Mesenteric fat pad (tissue), 1 donor: ENCODE measurements around the gene TLL1. TPM values are rescaled to one million over a fixed set of nuclear protein-coding genes. Genes with fewer than 3 reads are reported as not detected.

Experiments used
- DNase-seq: peaks from one replicate; pipeline ENCODE4 v3.0.0-alpha.2; 2020; ENCODE audit warnings: low spot score
- total RNA-seq: library from RNA; stranded (reverse); fragmentation: NEBNext Ultra II Directional; extraction: Animal tissue kit (Norgen Biotek cat#: 25700); gene quantifications from one replicate; pipeline ENCODE4 v1.2.1, GENCODE V29; 2021
- donor health status: DM: yes; HTN: yes; CAD: no.

The TLL1 gene
- total RNA-seq, 1 donor from 2014 or later = 7.2 TPM

- DNase-seq = no peak
Observed at GRCh38 chr4:166045457-166045856, 172.4 kb downstream of the TLL1 start.

- no peak for DNase-seq
Observed at GRCh38 chr4:166049036-166049435, 176.0 kb downstream of the TLL1 start.

- no peak for DNase-seq
Observed at GRCh38 chr4:166064721-166065120, 191.7 kb downstream of the TLL1 start.

DNA sequence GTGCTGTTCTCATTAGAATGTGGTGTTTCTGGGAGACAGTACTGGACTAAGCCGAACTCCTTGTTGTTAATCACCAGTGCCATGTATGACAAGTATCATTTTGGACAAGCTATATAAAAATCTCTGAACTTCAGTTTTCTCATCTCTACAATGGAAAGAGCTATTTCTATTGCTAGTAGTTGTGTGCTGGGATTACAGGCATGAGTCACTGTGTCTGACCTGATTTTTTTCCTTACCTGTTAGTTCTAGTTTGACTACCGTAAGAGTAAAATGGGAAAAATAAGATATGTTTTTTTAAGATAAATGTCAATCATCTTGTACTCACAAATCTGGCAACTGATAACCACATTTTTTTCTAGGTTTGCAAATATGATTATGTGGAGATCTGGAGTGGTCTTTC is 192.3 kb downstream of the TLL1 start:
- DNase-seq = no peak

DNA sequence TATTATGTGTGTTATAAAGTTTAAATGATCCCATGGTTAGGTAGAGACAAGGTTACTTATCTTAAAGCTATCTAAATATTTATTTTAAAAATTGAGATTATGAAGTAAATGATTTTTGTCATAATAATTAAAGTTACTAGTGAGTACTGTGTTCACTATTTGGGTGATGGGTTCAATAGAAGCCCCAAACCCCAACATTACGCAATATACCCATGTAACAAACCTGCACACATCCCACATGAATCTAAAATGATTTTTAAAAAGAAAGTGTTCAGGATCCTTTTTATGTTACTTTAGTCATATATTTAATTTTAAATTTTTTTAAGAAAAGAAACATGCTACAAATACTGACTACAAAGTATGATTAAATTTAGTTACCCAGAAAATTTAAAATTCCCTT is 193.9 kb downstream of the TLL1 start:
- DNase-seq = no peak

- DNase-seq = no peak
Observed at GRCh38 chr4:166067915-166068314, 194.9 kb downstream of the TLL1 start.

- no peak for DNase-seq
Observed at GRCh38 chr4:166073783-166074182, 200.7 kb downstream of the TLL1 start.

DNA sequence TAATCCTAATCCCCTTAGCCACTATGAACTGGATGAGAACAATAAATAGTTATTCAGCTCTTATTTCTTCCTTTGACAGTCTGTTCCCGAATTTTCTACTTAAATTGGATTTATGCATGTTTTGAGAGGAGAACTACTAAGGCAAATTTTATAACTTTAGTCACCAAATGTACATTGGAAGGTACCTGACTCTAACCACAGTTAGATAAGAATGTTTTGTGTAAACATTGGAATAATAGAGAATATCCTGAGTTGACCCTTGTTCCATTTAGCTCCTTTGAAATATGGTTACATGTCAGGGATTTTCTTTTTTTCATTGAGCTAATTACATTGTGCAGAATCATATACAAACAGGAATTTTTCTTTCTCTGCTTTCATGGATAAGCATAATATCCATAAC is 202.6 kb downstream of the TLL1 start:
- no peak for DNase-seq

DNA sequence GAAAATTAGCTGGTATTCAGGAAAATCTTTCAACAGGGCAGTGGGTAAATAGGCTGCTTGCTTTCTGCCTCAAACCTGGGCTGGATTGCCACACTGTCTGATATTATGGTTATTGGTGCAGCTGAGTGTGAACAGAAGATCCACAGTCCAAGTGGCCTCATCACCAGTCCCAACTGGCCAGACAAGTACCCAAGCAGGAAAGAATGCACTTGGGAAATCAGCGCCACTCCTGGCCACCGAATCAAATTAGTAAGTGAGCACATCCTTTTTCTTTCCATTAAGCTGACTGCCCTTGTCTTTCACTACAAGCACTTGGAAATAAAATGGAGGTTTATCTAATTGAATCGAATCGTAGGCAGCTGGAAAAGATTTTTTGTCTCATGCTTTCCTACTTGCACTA is 204.7 kb downstream of the TLL1 start:
- DNase-seq = no peak

- no peak for DNase-seq
Observed at GRCh38 chr4:166078383-166078782, 205.3 kb downstream of the TLL1 start.

- no peak for DNase-seq
Observed at GRCh38 chr4:166078955-166079354, 205.9 kb downstream of the TLL1 start.

- no peak for DNase-seq
Observed at GRCh38 chr4:166087569-166087968, 214.5 kb downstream of the TLL1 start.

DNA sequence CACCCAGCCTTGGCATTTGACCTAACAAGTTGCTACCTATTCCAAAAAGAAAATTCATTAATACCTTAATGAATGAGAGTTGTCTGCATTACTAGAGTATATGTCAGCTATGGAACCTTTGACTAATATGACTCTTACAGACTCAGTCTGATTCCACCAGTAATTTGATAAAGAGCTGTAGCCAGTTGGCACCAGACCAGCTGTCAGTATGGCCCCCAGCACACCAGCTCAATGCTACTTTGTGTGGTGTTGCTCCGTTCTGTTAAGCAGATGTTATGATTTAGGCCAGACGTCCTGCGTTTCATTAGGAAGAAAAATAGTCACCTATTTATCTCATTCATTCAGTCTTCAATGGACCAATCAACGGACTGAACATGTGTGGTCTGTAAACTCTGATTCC is 215.5 kb downstream of the TLL1 start:
- no peak for DNase-seq

DNA sequence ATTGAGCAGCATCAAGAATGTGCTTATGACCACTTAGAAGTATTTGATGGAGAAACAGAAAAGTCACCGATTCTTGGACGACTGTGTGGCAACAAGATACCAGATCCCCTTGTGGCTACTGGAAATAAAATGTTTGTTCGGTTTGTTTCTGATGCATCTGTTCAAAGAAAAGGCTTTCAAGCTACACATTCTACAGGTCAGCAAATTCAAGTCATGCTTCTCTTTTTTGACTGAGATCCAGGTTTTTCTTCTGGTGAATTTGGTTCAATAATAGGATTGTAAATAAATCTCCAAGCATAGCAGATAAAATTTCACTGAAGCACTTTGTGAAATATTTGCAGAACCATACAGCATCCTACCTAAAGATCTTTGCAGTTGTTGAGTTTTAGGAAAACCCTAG is 218.1 kb downstream of the TLL1 start:
- DNase-seq = no peak

- DNase-seq = no peak
Observed at GRCh38 chr4:166091912-166092510, 219.0 kb downstream of the TLL1 start.

- no peak for DNase-seq
Observed at GRCh38 chr4:166092797-166093290, 219.8 kb downstream of the TLL1 start.

DNA sequence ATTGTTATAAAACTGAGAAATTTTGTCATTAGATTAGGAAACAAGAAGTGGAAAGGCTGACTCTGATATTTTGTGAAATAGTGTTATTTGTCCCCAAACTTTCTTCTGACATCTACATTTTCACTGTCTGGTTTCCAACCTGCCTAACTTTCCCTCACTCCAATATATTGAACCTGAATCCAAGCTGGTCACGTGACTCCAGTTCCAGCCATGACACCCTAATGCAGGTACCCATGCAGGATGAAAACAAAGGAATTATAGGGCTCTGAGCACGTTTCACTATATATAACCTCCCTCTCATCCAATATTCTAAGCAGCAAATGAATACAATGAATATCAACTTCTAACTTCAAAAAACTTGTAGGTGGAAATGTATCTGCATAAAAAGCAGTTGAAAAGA is 231.6 kb downstream of the TLL1 start:
- DNase-seq = no peak

- no peak for DNase-seq
Observed at GRCh38 chr4:166121897-166122296, 248.9 kb downstream of the TLL1 start.

- DNase-seq = no peak
Observed at GRCh38 chr4:166123546-166123945, 250.5 kb downstream of the TLL1 start.

GRCh38 chr4:166128403-166128802 is 255.4 kb downstream of the TLL1 start:
- no peak for DNase-seq

- DNase-seq = no peak
Observed at GRCh38 chr4:166134285-166134684, 261.2 kb downstream of the TLL1 start.

- DNase-seq = no peak
Observed at GRCh38 chr4:166140951-166141350, 267.9 kb downstream of the TLL1 start.

DNA sequence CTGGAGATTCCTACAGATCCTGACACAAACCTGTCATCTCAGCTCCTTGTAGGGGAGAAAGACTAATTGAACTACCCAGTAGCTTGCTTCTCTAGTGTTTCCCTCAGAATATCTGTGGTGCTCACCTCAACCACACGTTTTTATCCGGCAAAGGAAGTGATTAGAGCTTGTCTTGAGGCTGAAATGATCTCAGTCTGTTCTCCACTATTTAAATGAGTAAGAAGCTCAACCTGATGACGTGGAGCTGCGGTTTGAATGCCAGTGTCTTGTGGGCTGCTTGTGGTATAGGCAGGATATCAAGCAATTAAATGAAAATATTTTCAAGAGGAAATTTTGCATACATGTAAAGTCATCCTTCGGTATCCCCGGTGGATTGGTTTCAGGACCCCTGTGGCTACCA is 270.2 kb downstream of the TLL1 start:
- DNase-seq = no peak

DNA sequence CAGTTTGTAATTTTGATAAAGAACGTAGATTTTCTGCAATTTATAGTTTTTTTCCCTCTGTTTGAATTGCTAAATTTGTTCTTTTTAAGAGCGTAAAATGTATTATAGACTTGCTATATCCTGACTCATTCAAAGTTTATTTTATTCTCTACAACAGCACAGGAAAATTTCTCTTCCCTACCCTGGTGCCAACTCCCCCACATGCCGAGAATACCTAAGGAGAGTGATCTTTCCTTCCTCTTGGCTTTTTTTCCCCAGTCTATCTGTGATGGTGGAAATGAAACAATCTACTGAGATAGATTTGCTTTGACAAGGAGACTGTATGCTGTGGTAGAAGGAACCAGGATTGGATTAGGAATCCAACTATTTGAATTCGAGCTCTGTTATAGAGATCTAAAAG is 271.6 kb downstream of the TLL1 start:
- DNase-seq = no peak
